ENCODE data around the gene RAB6A.

RAB6A gene

DNA sequence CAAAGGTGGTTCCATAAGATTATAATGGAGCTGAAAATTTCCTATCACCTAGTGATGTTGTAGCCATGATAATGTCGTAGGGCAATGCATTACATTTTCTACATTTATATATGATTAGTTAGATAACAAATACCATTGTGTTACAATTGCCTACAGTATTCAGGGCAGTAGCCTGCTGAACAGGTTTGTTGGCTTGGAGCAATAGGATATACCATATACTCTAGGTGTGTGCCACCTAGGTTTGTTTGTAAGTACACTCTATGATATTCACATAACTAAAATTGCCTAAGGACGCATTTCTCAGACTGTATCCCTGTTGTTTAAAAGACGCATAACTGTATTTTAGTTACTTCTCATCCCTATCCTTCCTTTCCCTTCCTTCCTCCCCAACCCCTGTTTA is 100.9 kb downstream of the RAB6A start:
- in situ Hi-C loops (cut with HindIII; ENCODE audit: low sequenced_read_pairs): no loop called here
- no peak overlapping the region for H3K4me3 ChIP-seq (ENCODE audit: low read depth, low read length)
- DNase-seq (ENCODE audit: low read depth, low spot score): no peak
- TF ChIP-seq, protein P1, sequence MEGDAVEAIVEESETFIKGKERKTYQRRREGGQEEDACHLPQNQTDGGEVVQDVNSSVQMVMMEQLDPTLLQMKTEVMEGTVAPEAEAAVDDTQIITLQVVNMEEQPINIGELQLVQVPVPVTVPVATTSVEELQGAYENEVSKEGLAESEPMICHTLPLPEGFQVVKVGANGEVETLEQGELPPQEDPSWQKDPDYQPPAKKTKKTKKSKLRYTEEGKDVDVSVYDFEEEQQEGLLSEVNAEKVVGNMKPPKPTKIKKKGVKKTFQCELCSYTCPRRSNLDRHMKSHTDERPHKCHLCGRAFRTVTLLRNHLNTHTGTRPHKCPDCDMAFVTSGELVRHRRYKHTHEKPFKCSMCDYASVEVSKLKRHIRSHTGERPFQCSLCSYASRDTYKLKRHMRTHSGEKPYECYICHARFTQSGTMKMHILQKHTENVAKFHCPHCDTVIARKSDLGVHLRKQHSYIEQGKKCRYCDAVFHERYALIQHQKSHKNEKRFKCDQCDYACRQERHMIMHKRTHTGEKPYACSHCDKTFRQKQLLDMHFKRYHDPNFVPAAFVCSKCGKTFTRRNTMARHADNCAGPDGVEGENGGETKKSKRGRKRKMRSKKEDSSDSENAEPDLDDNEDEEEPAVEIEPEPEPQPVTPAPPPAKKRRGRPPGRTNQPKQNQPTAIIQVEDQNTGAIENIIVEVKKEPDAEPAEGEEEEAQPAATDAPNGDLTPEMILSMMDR (IDR thresholded peaks at IDR 0.05; ENCODE audit: low read depth, low read length): no peak

DNA sequence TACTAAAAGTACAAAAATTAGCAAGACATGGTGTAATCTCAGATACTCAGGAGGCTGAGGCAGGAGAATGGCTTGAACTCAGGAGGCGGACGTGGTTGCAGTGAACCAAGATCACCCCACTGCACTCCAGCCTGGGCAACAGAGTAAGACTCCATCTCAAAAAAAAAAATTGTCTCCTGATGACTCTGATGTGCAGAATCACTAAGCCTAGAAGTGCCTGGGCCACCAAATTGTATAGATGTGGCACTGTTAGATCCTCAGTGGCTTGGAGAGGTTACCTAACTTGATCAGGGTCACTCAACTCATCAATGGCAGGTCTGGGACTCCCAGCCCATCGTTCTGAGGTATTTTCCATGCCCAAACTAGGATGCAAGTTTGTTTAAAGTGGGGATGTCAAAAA is 103.9 kb downstream of the RAB6A start:
- in situ Hi-C loops (cut with HindIII; ENCODE audit: low sequenced_read_pairs): no loop called here

DNA sequence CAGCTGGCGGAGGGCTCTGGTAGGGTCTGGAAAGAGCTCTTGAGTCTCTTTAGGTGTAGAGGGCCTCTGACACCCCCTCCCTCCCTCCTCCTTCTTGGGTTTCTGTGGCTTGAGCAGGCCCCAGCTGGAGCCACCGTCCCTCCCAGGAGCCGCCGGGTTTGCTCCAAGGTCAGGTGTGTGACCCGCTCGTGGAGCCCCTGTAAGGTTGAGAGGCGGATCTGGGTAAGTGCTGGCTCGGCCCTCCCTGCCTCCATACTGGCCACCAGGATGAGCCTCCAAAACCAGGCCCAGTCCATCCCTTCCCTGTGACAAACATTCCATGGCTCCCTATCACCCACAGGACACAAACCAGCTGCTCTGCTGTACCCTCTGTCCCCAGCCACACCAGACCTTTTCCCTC is 105.2 kb downstream of the RAB6A start:
- H3K4me3 ChIP-seq (ENCODE audit: low read depth, low read length): no peak overlapping the region
- in situ Hi-C loops (cut with HindIII; ENCODE audit: low sequenced_read_pairs): no loop called here
- TF ChIP-seq, protein P1 (IDR thresholded peaks at IDR 0.05; ENCODE audit: low read depth, low read length): no peak
- DNase-seq (ENCODE audit: low read depth, low spot score): no peak

More for the DNA sequence above, 103.9 kb downstream of the RAB6A start:
- H3K4me3 ChIP-seq (ENCODE audit: low read depth, low read length): no peak overlapping the region
- DNase-seq (ENCODE audit: low read depth, low spot score): no peak
- TF ChIP-seq, protein P1 (IDR thresholded peaks at IDR 0.05; ENCODE audit: low read depth, low read length): no peak

DNA sequence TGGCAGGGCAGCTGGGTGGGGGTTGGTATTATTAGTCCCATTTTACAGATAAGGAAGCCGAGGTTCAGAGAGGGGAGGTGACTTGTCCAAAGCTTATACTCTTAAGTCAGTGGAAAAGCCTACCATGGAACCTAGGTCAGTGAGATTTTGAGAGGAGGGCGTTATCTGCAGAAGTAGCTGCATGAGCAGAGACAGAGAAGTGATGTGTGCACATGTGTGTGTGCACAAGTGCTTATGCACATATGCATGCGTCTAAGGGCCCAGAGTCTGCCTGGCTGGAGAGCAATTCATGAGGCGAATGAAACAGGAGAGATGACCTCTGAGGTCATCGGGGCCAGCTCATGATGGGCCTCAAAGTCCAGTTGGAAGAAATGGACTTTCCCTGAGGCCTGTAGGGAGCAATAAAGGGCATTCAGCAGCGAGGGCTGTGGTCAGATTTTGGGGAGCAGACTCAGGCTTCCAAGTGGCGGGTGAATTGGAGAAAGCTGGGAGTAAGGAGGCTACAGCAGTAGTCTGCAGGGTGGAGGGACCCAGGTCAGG is 106.3 kb downstream of the RAB6A start:
- in situ Hi-C loops (cut with HindIII; ENCODE audit: low sequenced_read_pairs): no loop called here
- TF ChIP-seq, protein P1 (IDR thresholded peaks at IDR 0.05; ENCODE audit: low read depth, low read length): no peak
- H3K4me3 ChIP-seq (ENCODE audit: low read depth, low read length): no peak overlapping the region
- DNase-seq (ENCODE audit: low read depth, low spot score): no peak

DNA sequence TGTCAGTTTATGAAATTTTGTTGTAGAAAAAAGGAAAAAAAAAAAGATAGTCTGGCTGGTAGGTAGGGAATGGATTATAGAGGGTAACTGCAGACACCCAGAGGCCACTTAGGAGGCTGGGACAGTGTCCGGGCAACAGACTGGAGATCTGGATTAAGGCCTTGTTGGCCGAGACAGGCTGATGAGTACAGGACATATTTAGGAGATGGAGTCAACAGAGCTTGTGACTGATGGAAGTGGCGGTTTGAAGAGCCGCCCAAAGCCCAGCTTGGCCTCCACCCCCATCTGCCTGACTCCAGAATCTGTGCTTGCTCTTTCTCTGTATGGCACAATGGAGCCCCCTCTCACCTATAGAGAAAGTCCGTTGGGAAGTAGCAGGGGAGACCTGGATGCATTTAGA is 106.9 kb downstream of the RAB6A start:
- no peak overlapping the region for H3K4me3 ChIP-seq (ENCODE audit: low read depth, low read length)
- TF ChIP-seq, protein P1 (IDR thresholded peaks at IDR 0.05; ENCODE audit: low read depth, low read length): no peak
- in situ Hi-C loops (cut with HindIII; ENCODE audit: low sequenced_read_pairs): no loop called here
- DNase-seq (ENCODE audit: low read depth, low spot score): no peak

DNA sequence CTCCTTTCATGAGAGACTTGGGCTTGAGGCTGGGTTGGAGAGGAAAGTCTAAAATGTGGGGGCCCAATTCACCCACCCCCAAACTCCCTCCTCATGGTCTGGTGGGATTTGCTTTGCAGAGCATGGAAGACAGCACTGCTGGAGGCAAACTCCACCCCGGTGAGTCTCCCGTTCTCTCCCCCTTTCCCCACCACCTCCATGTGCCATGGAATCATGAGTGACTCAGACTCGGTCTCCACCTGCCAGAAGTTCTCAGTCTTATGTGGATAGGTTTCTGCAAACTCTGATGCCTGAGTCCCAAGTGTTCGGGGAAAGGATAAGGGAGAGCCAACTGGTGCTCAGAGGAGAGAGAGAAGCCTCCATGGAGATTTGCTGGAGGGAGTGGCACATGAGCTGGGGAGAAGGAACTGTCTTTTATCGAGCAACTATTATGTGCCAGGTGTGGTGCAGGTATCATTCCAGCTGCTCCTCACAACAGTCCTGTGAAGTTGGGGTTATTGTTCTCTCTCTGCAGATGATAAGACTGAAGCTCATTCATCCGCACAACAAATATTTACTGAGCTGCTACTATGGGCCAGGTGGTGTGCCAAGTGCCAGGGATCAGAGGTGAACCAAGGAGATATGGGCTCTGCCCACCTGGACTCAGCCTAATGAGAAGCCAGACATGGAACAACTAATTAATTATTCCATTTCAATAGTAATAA is 107.9 kb downstream of the RAB6A start:
- in situ Hi-C loops (cut with HindIII; ENCODE audit: low sequenced_read_pairs): no loop called here
- DNase-seq (ENCODE audit: low read depth, low spot score): no peak
- no peak overlapping the region for H3K4me3 ChIP-seq (ENCODE audit: low read depth, low read length)
- TF ChIP-seq, protein P1 (IDR thresholded peaks at IDR 0.05; ENCODE audit: low read depth, low read length): no peak

All from astrocyte of the spinal cord (primary cell).